ENCODE results near the gene LRFN2.

Gene LRFN2

DNA sequence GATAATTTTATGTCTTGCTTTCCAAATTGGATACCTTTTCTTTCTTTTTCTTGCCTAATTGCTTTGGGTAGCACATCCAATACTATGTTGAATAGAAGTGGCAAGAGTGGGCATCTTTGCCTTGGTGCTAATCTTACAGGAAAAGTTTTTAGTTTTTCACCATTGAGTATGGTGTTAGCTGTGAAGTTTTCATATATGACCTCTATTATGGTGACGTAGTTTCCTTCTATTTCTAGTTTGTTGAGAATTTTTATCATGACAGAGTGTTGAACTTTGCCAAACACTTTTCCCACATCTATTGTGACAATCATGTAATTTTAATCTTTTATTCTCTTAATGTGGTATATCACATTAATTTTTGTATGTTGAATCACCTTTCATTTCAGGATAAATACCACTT, 216.1 kb downstream of the LRFN2 start:
- Histone ChIP-seq H3K4me3 (ENCODE audit: low read length) (no peak overlapping the region), H3K9ac (ENCODE audit: low read depth, low read length) (no peak overlapping the region), H3K27ac (ENCODE audit: low read depth, low read length) (no peak overlapping the region), H3K27me3 (ENCODE audit: insufficient read depth, low read length) (no peaks in the 10 kb centered on the region), H3K4me1 (ENCODE audit: insufficient read depth, low read length) (no peaks in the 10 kb centered on the region), H3K36me3 (ENCODE audit: insufficient read depth, low read length) (no peaks in the 10 kb centered on the region), H3K9me3 (ENCODE audit: insufficient read depth, low read depth, low read length) (peaks cover 5% of the 10 kb centered on the region; the same call in 1 of the 2 replicates)
- 100% methylated on average over 1 of the region's 1 CpG for WGBS

DNA sequence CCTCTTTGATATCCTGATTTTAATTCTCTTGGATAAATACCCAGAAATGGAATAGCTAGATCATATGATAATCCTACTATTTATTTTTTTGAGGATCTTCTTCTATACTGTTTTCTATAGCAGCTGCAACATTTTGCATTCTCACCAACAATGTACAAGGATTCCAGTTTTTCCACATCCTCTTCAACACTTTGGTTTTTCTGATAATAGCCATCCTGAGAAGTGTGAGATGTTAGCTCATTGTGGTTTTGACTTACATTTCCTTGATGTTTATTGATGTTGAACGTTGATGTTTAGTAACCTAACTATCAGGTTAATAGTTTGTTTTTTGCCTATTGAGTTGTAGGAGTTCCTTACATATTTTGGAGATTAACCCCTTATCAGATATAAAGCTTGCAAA, 217.3 kb downstream of the LRFN2 start:
- H3K27ac ChIP-seq (ENCODE audit: low read depth, low read length), result no peak overlapping the region
- no peaks in the 10 kb centered on the region for H3K27me3 ChIP-seq (ENCODE audit: insufficient read depth, low read length)
- H3K4me3 ChIP-seq (ENCODE audit: low read length), result no peak overlapping the region
- H3K4me1 ChIP-seq (ENCODE audit: insufficient read depth, low read length), result no peaks in the 10 kb centered on the region
- H3K9me3 ChIP-seq (ENCODE audit: insufficient read depth, low read depth, low read length), result peaks cover 5% of the 10 kb centered on the region; the same call in 1 of the 2 replicates
- no peaks in the 10 kb centered on the region for H3K36me3 ChIP-seq (ENCODE audit: insufficient read depth, low read length)
- no peak overlapping the region for H3K9ac ChIP-seq (ENCODE audit: low read depth, low read length)
- 85% methylated on average over 1 of the region's 1 CpG for WGBS

DNA sequence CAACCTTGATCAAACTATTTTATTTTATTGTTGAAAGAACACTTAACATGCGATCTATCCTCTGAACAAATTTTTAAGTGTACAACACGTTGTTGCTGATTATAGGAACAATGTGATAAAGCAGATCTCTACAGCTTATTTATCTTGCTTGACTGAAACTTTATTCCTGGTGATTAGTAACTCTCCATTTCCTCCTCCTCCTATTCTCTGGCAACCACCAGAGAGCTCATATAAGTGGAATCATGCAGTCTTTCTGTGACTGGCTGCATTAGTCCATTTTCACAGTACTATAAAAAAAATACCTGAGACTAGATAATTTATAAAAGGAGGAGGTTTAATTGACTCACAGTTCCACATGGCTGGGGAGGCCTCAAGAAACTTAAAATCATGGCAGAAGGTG, 218.1 kb downstream of the LRFN2 start:
- Histone ChIP-seq H3K27ac (ENCODE audit: low read depth, low read length) (no peak overlapping the region), H3K9me3 (ENCODE audit: insufficient read depth, low read depth, low read length) (peaks cover 5% of the 10 kb centered on the region; the same call in 1 of the 2 replicates), H3K4me1 (ENCODE audit: insufficient read depth, low read length) (peaks cover 4% of the 10 kb centered on the region), H3K27me3 (ENCODE audit: insufficient read depth, low read length) (no peaks in the 10 kb centered on the region), H3K36me3 (ENCODE audit: insufficient read depth, low read length) (no peaks in the 10 kb centered on the region), H3K9ac (ENCODE audit: low read depth, low read length) (no peak overlapping the region), H3K4me3 (ENCODE audit: low read length) (no peak overlapping the region)
- WGBS, result 87% methylated on average over 2 of the region's 2 CpGs

DNA sequence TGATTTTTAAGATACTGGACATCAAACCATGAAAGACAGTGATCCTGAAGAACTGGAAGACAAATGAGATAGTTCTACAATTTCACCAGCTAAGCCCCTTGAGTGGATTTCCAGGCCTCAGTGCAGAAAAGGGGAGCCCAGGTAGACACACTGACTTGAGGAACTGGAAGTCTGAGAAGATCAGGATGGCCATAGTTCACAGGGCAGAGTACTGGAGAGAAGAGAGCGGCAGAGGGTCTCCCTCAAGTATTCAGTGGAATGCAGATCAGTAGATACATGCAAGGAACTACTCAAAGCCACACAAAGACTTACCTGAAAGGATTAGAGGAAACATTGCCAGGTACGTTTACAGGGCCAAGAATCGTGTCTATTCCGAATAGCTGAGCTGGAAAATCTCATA, 224.3 kb downstream of the LRFN2 start:
- H3K9ac ChIP-seq (ENCODE audit: low read depth, low read length), result no peak overlapping the region
- H3K27ac ChIP-seq (ENCODE audit: low read depth, low read length), result no peak overlapping the region
- no peaks in the 10 kb centered on the region for H3K36me3 ChIP-seq (ENCODE audit: insufficient read depth, low read length)
- WGBS, result 88% methylated on average over 4 of the region's 4 CpGs
- peaks cover 5% of the 10 kb centered on the region; the same call in 1 of the 2 replicates for H3K9me3 ChIP-seq (ENCODE audit: insufficient read depth, low read depth, low read length)
- peaks cover 39% of the 10 kb centered on the region for H3K4me1 ChIP-seq (ENCODE audit: insufficient read depth, low read length)
- no peak overlapping the region for H3K4me3 ChIP-seq (ENCODE audit: low read length)
- no peaks in the 10 kb centered on the region for H3K27me3 ChIP-seq (ENCODE audit: insufficient read depth, low read length)

DNA sequence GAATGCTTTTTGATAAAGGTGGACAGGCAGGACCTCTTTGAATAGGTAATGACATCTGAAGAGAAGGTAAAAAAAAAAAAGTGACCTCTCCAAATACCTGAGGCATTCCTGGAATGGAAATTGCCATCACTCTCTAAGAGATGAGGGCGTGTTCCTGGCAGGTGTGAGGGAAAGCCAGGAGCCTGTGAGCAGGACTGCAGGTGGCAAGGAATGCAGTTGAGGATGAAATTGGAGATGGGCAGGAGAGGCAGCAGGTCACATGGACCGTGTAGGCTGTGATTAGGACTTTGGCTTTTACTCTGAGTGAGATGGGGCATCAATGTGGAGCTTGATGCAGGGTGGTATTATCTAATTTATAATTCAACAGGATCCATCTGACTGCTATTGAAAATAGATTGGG, 227.4 kb downstream of the LRFN2 start:
- Histone ChIP-seq H3K36me3 (ENCODE audit: insufficient read depth, low read length) (no peaks in the 10 kb centered on the region), H3K27me3 (ENCODE audit: insufficient read depth, low read length) (no peaks in the 10 kb centered on the region), H3K9me3 (ENCODE audit: insufficient read depth, low read depth, low read length) (no peaks in the 10 kb centered on the region), H3K27ac (ENCODE audit: low read depth, low read length) (no peak overlapping the region), H3K4me1 (ENCODE audit: insufficient read depth, low read length) (peaks cover 39% of the 10 kb centered on the region), H3K4me3 (ENCODE audit: low read length) (no peak overlapping the region), H3K9ac (ENCODE audit: low read depth, low read length) (no peak overlapping the region)
- 40% methylated on average over 2 of the region's 2 CpGs for WGBS

DNA sequence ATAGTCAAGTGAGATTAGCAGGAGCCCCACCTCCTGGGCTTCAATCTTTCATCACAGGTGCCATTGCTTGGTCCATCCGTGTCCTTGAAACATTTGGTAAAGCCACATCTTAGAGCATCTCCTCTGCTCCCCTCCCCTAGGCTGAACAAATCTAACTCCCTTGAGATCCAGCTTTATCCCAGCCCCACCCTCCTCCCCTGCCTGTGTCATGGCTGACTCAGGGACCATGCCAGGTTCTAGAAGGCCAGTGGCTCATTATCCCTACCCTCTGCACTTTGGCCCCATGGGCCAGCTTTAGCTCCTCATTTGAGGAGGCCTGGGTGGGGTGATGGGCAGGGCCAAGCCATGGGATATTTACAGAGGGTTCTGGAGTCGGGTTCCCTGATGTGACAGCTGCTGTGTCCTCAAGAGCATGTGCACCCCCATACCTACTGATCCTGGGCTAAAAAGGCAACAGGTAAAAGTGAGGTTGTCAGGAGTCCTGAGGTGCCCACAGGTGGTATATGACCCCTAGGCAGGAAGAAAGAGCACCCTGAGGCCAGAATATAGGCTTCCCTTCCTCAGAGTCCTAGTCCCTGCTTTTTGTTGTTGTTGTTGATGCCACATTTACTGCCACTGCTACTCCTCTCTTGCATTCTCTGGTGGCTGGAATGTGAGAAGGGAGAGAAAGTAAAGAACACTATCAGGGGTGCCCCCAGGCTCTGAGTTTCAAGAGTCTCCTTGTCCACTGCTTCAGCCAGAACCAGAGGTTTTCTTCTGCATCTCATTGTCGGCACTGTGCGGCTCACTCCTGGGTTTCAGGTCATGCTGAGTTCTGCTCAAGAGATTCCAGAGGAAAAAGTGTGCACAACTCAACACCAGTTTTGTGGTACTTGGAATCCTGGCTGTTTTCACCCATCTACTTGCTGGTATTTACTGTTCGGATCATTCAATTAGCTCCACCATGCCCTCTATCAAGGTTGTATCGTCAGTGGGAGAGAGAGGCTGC, 228.4 kb downstream of the LRFN2 start:
- Histone ChIP-seq H3K4me1 (ENCODE audit: insufficient read depth, low read length) (peaks cover 32% of the 10 kb centered on the region), H3K4me3 (ENCODE audit: low read length) (no peak overlapping the region), H3K27me3 (ENCODE audit: insufficient read depth, low read length) (no peaks in the 10 kb centered on the region), H3K9me3 (ENCODE audit: insufficient read depth, low read depth, low read length) (no peaks in the 10 kb centered on the region), H3K36me3 (ENCODE audit: insufficient read depth, low read length) (no peaks in the 10 kb centered on the region), H3K27ac (ENCODE audit: low read depth, low read length) (no peak overlapping the region; the same call in 1 of the 2 replicates), H3K9ac (ENCODE audit: low read depth, low read length) (no peak overlapping the region)
- WGBS, result 94% methylated on average over 6 of the region's 6 CpGs

DNA sequence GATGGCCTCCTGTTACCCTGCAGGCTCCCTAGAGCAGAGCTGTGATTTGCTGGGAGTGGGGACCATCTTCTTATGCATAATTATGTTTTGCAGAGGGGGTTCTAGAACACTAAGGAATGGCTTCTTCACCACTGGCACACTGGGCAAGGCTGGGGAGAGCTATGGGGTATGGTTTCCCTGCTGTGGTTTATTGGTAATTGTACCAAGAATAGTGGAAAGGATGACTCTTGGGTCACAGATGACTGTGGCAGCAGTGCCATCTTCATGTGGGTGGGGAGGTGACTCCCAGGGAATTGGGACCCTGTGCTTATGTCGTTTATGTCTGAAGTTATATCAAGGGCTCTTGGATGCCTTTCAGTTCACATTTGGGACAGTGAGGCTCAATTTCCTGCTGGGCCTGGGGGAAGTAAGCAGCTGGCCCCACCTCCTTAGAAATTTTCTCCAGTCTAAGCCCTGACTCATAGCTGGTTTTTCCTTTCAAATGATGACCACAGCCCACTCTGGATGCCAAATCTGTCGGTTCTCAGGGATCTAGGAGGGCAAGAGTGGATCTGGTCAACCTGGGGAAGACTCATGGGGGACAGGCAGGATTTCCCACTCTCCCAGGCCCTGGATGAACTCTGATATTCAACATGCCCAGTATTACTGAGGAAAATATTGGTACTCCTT, 230.8 kb downstream of the LRFN2 start:
- Histone ChIP-seq H3K9me3 (ENCODE audit: insufficient read depth, low read depth, low read length) (no peaks in the 10 kb centered on the region), H3K27me3 (ENCODE audit: insufficient read depth, low read length) (no peaks in the 10 kb centered on the region), H3K4me3 (ENCODE audit: low read length) (no peak overlapping the region), H3K27ac (ENCODE audit: low read depth, low read length) (no peak overlapping the region), H3K4me1 (ENCODE audit: insufficient read depth, low read length) (peaks cover 21% of the 10 kb centered on the region), H3K9ac (ENCODE audit: low read depth, low read length) (no peak overlapping the region), H3K36me3 (ENCODE audit: insufficient read depth, low read length) (no peaks in the 10 kb centered on the region)
- 39% methylated on average over 2 of the region's 2 CpGs for WGBS

DNA sequence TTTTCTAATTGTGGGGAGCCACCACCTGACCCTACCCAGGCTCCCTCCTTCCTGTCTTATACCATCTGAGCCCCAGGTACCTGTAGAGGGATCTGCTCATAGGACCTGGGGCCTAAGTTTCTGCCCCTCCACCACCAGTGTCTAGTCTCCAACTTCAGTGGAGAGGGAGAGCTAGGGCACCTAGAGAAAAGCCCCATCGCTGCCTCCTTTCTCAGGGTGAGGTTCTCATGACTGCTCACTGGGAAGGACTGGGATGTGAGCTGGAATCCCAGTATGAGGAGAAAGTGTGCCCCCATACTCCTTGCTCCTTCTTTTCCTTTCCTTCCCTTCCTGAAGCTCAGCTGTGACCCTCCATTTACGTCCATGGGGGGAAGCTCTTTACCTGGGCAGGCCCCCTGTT, 231.6 kb downstream of the LRFN2 start:
- Histone ChIP-seq H3K9me3 (ENCODE audit: insufficient read depth, low read depth, low read length) (no peaks in the 10 kb centered on the region), H3K27ac (ENCODE audit: low read depth, low read length) (no peak overlapping the region), H3K4me1 (ENCODE audit: insufficient read depth, low read length) (peaks cover 20% of the 10 kb centered on the region), H3K4me3 (ENCODE audit: low read length) (no peak overlapping the region), H3K27me3 (ENCODE audit: insufficient read depth, low read length) (no peaks in the 10 kb centered on the region), H3K9ac (ENCODE audit: low read depth, low read length) (no peak overlapping the region), H3K36me3 (ENCODE audit: insufficient read depth, low read length) (no peaks in the 10 kb centered on the region)
- 98% methylated on average over 2 of the region's 2 CpGs for WGBS

DNA sequence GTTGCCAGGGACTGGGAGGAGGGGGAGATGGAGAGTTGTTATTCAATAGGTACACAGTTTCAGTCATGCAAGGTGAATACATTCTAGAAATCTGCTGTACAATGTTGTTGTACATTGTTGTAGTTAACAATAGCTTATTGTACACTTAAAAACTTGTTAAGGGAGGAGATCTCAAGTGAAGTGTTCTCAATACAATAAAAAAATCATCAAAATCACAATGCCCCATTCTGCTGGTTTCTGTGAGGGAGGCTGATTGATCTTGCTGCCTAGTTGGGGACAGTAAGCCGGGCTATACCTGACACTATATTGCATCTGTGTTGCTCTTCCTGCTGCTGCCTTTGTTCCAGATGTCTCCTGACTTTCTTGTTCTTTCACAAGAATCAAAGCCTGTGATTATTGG, 232.1 kb downstream of the LRFN2 start:
- Histone ChIP-seq H3K4me3 (ENCODE audit: low read length) (no peak overlapping the region), H3K9me3 (ENCODE audit: insufficient read depth, low read depth, low read length) (no peaks in the 10 kb centered on the region), H3K27me3 (ENCODE audit: insufficient read depth, low read length) (no peaks in the 10 kb centered on the region), H3K9ac (ENCODE audit: low read depth, low read length) (no peak overlapping the region), H3K27ac (ENCODE audit: low read depth, low read length) (no peak overlapping the region), H3K4me1 (ENCODE audit: insufficient read depth, low read length) (peaks cover 16% of the 10 kb centered on the region), H3K36me3 (ENCODE audit: insufficient read depth, low read length) (no peaks in the 10 kb centered on the region)
- 88% methylated on average over 1 of the region's 1 CpG for WGBS

DNA sequence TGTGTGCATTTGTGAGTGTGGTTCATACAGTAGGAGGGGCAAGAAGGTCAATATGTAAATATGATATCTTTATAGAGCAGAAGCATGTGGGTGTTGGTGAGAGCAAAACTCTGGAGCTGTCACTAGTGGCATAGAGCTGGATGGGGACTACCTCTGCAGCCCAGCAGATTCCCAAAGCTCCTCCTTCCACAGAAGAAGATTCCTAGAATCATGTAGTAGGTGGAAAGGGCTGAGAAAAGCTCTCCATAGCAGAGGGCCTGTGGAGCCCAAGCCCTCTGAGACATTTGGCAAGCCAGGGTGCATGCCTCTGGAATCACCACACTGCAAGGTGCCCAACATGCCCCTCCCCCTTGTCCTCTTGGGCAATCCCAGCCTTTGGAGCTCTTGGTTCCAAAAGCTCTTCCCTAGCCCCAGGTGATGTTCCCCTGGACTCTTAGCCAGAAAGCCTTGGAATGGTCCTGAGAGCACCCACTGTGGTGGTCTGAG, 233.2 kb downstream of the LRFN2 start:
- no peaks in the 10 kb centered on the region for H3K36me3 ChIP-seq (ENCODE audit: insufficient read depth, low read length)
- no peaks in the 10 kb centered on the region for H3K27me3 ChIP-seq (ENCODE audit: insufficient read depth, low read length)
- H3K9me3 ChIP-seq (ENCODE audit: insufficient read depth, low read depth, low read length), result no peaks in the 10 kb centered on the region
- peaks cover 9% of the 10 kb centered on the region for H3K4me1 ChIP-seq (ENCODE audit: insufficient read depth, low read length)
- no peak overlapping the region for H3K9ac ChIP-seq (ENCODE audit: low read depth, low read length)
- no peak overlapping the region for H3K27ac ChIP-seq (ENCODE audit: low read depth, low read length)
- no peak overlapping the region for H3K4me3 ChIP-seq (ENCODE audit: low read length)

DNA sequence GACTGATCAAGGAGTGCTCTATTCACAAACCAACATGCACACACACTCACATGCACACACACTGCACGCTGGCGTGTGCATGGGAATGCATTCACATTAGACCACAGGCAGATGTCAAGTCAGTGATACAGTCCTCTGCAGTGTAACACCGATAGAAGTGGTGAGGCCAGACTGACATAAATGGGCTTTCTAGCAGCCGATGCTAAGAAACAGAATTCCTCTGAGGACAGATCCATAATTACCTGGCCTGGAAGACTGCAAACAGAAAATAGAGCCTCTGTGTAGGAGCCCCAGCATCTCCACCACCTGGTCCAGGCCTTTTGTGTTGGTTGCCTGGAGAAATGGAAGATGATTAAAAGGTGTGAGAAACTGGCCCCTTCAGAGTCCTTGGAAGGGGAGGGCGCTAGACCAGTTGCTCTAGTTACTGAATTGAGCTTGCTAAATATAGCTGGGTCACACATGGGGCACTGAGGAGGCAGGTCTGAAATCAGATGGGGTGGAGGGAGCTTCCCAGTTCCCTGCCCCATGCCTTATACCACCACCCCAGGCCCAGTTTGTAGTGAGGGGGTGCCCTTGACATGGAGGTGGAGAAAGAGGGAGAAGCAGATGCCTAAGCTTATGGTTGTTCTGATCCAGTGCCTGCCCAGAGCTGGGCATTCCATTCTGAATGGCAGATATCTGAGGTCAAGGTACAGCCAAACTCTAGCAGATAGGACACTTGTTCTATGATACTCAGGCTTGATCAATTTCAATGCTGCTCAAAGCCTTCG, 233.8 kb downstream of the LRFN2 start:
- Histone ChIP-seq H3K27ac (ENCODE audit: low read depth, low read length) (no peak overlapping the region), H3K9ac (ENCODE audit: low read depth, low read length) (no peak overlapping the region), H3K27me3 (ENCODE audit: insufficient read depth, low read length) (no peaks in the 10 kb centered on the region), H3K4me3 (ENCODE audit: low read length) (no peak overlapping the region), H3K9me3 (ENCODE audit: insufficient read depth, low read depth, low read length) (no peaks in the 10 kb centered on the region), H3K4me1 (ENCODE audit: insufficient read depth, low read length) (peaks cover 15% of the 10 kb centered on the region), H3K36me3 (ENCODE audit: insufficient read depth, low read length) (no peaks in the 10 kb centered on the region)
- WGBS, result 88% methylated on average over 6 of the region's 6 CpGs
